Glomerular endothelial cell (primary cell): ENCODE data around the gene ZNF682. TPM values are rescaled to one million over a fixed set of nuclear protein-coding genes. Genes with fewer than 3 reads are reported as not detected.
"Not testable (repeated sequence)": the region's sequence is repeated elsewhere in the genome, so short reads cannot be mapped to it uniquely, and the experiment has no call there.

ENCODE experiments used
- DNase-seq: peaks from one replicate; pipeline ENCODE4 v3.0.0-alpha.2; 2011; ENCODE audit warnings: low read depth, low spot score; ENCODE audit errors: extremely low read depth
- total RNA-seq: library from RNA; depleted of rRNA; stranded (reverse); fragments of >200 nt; gene quantifications from 2 replicates; pipeline ENCODE4 v1.2.3, GENCODE V29; 2015

The ZNF682 gene
- 3.2 and 5.9 TPM in 2 replicates for total RNA-seq

GRCh38 chr19:20039203-20039723 is at the start of gene ZNF682:
Gene ZNF682 (minus strand): TSS chr19:20039505. CDS start chr19:20039345, 160 bp downstream.
- peak; percentile 57 for DNase-seq

GRCh38 chr19:20082876-20083275 is 43.6 kb upstream of the ZNF682 start:
- not testable (repeated sequence) for DNase-seq

GRCh38 chr19:20082232-20082833 is 43.0 kb upstream of the ZNF682 start:
- DNase-seq, result not testable (repeated sequence)

GRCh38 chr19:20080656-20081055 is 41.4 kb upstream of the ZNF682 start:
- no peak for DNase-seq

GRCh38 chr19:20079476-20079875 is 40.2 kb upstream of the ZNF682 start:
- no peak for DNase-seq

- DNase-seq, result no peak
Observed at GRCh38 chr19:20078581-20079031, 39.3 kb upstream of the ZNF682 start.

GRCh38 chr19:20077791-20078463 is 38.6 kb upstream of the ZNF682 start, which contains the start of gene ZNF90:
Gene ZNF90 (plus strand): TSS chr19:20078000. CDS start chr19:20078133, 133 bp downstream.
- DNase-seq, result peak; percentile 84

- DNase-seq, result no peak
Observed at GRCh38 chr19:20072936-20073335, 33.6 kb upstream of the ZNF682 start.

- DNase-seq, result no peak
Observed at GRCh38 chr19:20070691-20071090, 31.4 kb upstream of the ZNF682 start.

GRCh38 chr19:20068559-20068958 is 29.3 kb upstream of the ZNF682 start:
- not testable (repeated sequence) for DNase-seq

- no peak for DNase-seq
Observed at GRCh38 chr19:20067943-20068342, 28.6 kb upstream of the ZNF682 start.

- no peak for DNase-seq
Observed at GRCh38 chr19:20066861-20067260, 27.6 kb upstream of the ZNF682 start.

GRCh38 chr19:20060282-20060681 is 21.0 kb upstream of the ZNF682 start:
- no peak for DNase-seq

GRCh38 chr19:20058738-20059137 is 19.4 kb upstream of the ZNF682 start:
- DNase-seq, result not testable (repeated sequence)

- DNase-seq, result peak; percentile 55
Observed at GRCh38 chr19:20051841-20052768, 12.8 kb upstream of the ZNF682 start.

GRCh38 chr19:20045742-20046141 is 6.4 kb upstream of the ZNF682 start:
- not testable (repeated sequence) for DNase-seq

- DNase-seq, result no peak
Observed at GRCh38 chr19:20044663-20045062, 5.4 kb upstream of the ZNF682 start.

- DNase-seq, result no peak
Observed at GRCh38 chr19:20038358-20039202, 725 bp downstream of the ZNF682 start.

- DNase-seq, result no peak
Observed at GRCh38 chr19:20035935-20036334, 3.4 kb downstream of the ZNF682 start.

GRCh38 chr19:20028611-20029010 is 10.7 kb downstream of the ZNF682 start:
- no peak for DNase-seq
